CD4-positive, alpha-beta T cell treated with Interferon alpha-2 for 1 hour (primary cell): ENCODE data around the gene SOBP.
"Not testable (repeated sequence)": the region's sequence is repeated elsewhere in the genome, so short reads cannot be mapped to it uniquely, and the experiment has no call there.

Experiments used
- DNase-seq, 2 donors: peaks; one replicate each; pipeline ENCODE4 v3.0.0-alpha.2; 2020 to 2022

SOBP gene, protein sequence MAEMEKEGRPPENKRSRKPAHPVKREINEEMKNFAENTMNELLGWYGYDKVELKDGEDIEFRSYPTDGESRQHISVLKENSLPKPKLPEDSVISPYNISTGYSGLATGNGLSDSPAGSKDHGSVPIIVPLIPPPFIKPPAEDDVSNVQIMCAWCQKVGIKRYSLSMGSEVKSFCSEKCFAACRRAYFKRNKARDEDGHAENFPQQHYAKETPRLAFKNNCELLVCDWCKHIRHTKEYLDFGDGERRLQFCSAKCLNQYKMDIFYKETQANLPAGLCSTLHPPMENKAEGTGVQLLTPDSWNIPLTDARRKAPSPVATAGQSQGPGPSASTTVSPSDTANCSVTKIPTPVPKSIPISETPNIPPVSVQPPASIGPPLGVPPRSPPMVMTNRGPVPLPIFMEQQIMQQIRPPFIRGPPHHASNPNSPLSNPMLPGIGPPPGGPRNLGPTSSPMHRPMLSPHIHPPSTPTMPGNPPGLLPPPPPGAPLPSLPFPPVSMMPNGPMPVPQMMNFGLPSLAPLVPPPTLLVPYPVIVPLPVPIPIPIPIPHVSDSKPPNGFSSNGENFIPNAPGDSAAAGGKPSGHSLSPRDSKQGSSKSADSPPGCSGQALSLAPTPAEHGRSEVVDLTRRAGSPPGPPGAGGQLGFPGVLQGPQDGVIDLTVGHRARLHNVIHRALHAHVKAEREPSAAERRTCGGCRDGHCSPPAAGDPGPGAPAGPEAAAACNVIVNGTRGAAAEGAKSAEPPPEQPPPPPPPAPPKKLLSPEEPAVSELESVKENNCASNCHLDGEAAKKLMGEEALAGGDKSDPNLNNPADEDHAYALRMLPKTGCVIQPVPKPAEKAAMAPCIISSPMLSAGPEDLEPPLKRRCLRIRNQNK

DNA sequence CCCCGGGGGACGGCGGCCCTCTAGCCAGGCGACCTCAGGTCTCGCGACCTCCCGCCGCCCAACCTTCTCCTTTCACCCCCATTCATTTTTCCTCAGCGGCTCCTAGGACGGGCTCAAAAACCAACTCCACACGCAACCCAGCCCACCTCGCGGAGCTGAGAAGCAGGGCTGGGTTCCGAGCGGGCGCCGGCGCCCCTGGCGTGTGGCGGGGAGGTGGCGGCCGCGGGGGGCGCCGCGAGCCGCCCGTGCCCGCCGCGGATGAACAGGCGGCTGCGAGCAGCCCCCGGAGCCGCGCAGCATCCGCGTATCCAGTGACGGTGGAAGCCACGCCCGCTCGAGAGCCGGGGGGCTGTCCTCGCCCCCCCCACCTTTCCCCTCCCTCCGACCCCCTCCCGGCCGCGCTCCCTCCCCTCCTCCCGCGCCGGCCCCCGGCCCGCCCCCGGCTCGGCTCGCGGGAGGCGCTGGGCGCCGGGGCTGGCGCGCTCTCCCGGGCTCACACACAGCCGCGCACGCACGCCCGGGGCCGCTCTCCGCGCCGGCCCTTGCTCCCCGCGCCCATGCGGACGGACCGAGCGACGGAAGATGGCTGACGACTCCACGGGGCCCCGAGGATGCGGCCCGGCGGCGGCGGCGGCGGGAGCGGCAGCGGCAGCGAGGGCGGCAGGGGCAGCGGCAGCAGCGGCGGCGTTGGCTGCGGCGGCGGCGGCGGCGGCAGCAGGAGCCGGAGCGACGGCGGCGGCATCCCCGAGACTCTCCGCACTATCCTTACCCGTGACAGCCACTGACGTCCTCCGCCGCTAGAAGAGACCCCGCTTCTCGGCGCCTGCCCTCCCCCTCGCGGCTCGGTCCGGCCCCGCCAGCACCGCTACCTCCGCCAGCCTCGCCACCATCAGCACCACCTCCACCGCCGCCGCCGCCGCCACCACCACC is at the start of gene SOBP:
TSS of gene SOBP (plus strand) at position 482 of the 930 bp plus-strand sequence. CDS start 500 bp downstream, outside the sequence.
- DNase-seq: peak; percentile 19 to 35

DNA sequence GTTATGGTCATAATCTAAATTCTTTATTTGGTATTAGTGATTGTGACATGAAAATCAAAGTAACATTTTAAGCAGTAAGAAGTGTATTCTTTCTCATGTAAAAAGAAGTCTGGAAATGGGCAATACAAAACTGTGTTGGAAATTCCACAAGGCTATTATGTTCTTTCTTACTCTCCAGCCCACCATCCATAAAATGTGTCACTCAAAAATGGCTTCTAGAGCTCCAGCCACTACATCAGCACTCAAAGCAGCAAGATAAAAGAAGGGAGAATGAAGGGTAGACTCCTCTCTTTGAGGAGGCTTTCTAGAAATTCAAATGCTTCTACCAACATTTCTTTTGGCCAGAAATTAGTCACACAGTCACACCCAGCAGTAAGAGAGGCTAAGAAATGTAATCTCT is 49.0 kb upstream of the SOBP start:
- DNase-seq: no peak

DNA sequence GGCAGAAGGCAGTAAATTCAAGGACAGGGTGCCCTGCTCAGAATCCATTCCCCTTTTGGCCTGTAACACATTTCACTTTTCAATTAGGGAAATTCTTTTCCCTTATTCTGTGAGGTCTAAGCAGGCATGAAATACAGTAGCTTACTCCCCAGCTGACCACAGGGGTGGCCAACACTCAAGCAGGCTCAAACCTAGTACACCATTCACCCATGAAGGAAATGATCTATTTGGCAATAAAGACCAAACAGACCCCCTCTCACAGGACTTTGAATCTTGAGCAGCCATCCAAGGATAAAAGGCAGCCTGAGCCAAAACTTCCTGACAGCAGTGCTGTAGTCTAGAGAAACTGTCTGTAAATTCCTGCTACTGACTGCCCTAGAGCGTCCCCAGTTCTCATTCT is 48.2 kb upstream of the SOBP start:
- no peak for DNase-seq

DNA sequence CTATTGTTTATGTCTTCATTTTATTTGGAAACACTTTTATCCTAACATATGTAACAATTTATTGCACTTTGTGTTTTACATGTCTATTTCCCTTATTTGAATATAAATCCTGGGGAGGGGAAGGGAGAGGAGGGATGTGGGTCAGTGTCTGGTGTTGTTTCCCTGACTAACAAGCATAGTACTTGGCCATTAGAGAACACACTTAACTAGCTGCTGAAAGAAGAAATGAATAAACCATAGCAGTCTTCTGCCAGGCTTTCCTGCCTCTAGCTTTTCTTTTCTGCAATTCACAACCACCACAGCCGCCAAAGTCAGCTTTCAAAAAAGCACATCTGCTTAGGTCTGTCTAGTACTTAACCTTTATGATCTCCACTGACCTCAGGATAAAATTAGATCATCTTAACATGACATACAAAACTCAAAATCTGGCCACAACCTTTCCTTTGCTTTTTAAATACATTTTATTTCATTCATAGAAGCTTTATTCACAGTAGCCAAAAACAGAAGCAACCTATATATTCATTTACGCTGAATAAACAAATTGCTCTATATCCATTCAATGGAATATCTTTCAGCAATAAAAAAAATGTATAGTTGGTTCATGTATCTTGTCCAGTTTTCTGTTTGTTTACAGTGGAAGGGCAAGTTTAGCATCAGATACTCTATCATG is 46.8 kb upstream of the SOBP start:
- DNase-seq: no peak

DNA sequence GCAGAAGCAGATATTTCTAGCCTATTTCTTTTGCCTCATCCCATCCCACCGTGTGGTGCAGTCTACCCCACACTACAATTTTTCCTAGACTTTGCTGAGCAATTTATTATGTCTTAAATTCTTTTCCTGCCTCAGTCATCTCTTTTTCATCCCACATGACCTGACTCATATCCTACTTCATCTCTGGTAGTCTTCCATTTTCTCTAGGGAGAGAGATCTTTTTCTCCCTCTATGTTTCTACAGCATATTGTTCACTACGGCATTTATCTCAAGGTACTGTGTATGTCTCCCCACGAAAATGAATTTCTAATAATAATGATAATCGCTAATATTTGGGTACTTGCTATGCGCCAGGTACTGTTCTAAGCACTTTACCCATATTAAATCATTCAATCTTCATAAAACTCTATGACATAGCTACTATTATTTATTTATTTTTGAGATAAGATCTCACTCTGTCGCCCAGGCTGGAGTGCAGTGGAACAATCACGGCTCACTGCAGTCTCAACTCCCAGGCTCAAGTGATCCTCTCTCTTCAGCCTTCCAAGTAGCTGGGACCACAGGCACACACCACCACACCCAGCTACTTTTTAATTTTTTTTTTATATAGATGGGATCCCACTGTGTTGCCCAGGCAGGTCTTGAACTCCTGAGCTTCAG is 46.2 kb upstream of the SOBP start:
- DNase-seq: no peak

DNA sequence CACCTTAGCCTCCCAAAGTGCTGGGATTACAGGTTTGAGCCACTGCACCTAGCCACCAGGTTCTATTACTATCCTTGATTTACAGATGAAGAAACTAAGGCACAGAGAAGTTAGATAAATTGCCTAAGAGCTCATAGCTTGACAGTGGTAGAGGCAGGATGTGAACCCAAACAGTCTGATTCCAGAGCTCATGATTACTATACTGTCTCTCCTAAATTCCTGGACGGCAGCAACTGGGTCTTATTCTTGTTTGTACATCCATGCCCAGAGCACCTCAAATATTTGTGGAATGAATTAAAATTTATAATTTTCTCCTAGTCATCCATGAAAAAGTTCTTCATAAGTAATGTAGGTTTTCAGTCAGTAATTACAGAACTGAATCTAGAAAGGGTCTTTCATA is 45.6 kb upstream of the SOBP start:
- DNase-seq: no peak

DNA sequence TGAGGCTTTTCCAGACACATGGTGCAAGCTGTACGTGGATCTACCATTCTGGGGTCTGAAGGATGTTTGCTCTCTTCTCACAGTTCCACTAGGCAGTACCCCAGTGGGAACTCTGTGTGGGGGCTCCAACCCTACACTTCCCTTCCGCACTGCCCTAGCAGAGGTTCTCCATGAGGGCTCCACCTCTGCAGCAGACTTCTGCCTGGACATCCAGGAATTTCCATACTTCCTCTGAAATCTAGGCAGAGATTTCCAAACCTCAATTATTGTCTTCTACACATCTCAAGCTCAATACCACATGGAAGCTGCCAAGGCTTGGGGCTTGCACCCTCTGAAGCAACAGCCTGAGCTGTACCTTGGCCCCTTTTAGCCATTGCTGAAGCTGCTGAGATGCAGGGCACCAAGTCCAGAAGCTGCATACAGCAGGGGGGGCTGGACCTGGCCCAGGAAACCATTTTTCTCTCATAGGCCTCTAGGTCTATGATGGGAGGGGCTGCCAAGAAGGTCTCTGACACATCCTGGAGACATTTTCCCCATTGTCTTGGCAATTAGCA is 42.2 kb upstream of the SOBP start:
- DNase-seq: no peak

DNA sequence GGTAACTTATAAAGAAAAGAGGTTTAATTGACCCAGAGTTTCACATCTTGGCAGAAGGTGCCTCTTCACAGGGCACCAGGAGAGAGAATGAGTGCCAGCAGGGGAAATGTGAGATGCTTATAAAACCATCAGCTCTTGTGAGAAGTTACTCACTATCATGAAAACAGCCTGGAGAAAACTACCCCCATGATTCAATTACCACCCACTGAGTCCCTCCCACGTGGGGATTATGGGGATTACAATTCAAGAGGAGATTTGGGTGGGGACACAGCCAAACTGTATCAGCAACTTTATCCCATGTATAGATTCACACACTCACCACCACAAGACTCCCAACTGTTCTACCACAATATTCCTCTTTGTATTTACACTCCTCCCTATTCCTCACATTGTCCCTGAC is 41.1 kb upstream of the SOBP start:
- no peak for DNase-seq

DNA sequence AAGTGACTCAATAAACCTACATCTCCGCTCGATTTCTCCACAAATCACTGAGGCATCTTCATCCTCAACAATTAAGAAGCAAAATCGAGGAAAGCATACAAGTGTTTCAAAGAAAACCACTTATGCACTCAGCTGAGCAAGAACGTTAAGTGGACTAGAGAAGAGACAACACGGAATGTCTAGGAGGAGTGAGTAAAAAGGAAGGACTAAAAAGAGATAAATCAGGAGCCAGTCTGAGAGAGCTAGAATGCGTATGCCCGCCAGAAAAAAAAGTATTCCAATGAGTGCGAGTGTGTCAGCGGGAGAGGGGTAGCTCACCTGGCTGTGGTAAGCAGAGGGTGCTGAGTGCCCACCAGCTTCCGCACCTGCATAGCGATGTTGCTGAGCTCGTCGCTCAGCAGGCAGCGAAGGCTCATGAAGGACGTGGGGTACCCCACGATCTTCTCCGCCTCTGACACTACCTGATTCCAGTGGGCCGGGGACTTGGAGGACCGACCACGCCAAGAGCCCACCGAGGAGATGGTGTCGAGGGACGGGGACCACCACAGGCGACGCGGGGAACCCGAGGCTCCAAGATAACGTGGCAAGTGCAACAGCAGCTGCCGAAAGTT is 31.1 kb upstream of the SOBP start:
- peak in 1 of 2 donors; percentile 16 for DNase-seq

DNA sequence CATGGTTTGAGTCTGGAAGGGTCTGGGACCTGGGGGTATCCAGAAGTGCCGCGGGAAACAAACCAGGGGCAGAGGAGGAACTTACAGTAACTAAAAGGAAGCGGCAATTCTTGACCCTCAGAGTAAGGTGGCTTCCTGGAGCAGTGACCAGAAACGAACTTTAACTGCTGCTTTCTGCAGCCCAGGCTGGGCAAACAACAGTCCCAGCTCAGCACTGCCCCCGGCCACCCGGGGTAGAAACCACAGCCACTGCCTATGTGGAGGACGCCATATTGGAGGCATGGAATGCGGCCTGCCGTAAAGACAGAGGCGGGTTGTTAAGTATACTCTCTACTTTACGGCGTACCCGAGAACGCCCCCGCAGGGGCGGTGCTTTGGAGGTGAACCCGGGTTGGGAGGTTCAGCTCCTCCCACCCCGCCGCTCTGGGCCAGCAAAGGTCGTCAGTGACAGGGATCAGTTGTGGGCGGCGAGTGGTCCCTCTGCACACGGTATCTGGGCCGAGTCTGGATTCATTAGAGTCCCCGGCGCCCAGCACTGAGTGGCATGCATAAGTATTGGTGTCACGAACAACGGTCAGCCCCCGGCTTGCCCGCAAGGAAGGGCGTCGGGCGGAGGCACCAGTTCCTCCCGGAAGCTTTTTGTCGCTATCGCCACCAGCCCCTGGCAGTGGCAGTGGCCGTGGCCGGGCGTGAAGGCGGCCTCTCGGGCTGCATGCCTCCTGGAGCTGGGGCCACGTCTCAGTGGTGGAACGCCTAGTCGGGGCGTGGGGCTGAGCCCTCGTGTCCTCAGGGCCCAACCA is 30.4 kb upstream of the SOBP start, which contains the start of gene PDSS2:
TSS of gene PDSS2 (minus strand) at position 282 of the 800 bp plus-strand sequence. CDS start at position 3, 279 bp downstream.
- DNase-seq: peak; percentile 97

DNA sequence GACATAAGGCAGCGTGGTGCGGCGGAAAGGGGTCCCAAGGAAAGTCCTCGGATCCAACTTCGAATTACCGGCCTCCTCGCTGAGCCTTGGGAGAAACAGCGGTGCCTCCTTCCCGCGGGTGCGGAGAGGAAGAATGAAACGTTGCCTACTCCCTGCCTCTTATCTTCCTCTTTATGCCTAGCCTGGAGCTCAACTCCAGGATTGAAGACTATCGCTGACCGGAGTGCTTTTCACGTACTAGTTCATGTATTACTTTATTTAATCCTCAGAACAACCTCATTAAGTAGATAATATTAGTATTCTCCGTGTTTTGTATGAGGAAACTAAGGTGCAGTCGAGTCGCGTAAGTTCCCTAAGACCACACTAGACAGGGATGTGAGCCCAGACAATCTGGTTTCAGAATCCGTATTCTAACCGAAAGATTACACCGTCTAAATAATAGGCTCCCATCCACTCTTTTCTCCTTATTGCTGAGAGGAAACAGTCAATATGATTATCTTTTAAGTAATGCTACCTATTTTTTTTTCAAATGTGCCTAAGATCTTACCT is 29.8 kb upstream of the SOBP start:
- DNase-seq: no peak

DNA sequence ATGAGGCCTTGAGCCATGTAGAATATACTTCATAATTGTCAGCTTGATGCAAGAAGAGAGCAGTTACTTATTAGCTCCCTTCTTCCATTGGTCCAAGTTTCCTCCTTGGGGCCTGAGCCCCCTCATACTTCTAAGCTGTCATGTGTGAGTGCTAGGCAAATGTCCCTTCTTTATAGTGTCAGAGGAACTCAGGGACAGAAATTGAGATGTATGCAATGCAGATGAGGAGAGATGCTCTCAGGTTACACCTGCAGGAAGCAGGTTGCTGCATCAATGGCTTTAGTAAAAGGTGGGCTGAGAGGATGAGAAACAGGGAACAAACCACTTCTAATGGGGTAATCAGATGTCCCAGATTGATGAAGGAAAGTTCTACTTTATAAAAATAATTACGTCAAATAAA is 23.9 kb upstream of the SOBP start:
- no peak for DNase-seq

DNA sequence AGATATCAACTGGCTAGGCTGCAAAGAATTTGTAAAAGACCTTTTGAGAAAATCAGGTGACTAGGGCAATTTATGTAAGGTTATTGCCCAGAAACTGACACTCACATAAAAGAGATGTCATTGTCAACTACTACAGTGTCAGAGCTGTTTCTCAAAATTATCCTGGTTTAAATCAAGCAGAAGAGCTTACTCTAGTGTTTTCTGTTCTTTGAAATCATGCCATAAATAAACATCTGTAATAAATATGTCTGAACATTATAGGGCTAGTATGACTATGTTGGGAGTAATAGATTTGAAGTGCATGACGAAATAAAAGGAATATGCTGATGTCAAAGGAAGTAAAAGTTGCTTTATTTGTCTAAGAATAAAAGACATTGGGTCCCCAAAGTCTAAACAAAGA is 19.6 kb upstream of the SOBP start:
- no peak for DNase-seq

DNA sequence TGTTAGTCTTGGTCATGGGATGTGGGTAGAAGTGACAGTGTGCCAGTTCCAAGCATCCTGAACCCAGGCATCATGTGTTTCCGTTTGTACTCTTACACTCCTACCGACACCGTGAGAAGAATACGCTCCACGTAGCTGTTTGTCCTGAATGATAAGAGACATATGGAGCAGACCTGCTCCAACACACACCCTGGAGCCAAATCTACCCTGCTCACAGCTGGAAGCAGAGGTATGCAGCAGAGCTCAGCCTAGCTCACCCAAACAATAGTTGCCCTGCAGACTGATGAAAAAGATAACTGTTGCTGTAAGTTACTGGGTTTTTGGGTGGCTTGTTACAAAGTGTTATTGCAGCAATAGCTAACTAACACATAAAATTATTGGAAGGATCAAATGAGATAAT is 16.3 kb upstream of the SOBP start:
- no peak for DNase-seq

DNA sequence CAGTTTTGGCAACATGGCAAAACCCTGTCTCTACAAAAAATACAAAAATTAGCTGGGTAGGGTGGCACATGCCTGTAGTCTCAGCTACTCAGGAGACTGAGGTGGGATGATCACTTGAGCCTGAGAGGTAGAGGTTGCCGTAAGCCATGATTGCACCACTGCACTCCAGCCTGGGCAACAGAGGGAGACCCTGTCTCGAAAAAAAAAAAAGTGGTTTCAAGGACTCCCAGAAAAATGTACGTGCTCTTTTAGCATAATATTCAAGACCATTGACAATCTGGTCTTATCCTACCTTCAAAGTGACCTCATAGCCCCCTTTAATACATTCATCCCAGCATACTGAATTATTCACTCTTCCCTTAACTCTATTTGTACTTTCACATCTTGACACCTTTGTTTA is 14.6 kb upstream of the SOBP start:
- DNase-seq: not testable (repeated sequence)

DNA sequence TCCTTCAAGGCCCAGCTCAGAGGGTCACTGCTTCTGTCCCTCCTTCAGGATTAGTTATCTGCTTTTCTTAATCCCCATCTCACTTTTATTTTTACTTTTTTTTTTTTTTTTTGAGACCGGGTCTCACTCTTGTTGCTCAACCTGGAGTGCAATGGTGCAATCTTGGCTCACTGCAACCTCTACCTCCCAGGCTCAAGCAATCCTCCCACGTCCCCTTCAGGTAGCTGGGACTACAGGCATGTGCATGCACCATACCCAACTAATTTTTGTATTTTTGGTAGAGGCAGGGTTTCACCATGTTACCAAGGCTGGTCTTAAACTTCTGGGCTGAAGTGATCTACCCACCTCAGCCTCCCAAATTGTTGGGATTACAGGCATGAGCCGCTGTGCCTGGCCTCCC is 14.1 kb upstream of the SOBP start:
- not testable (repeated sequence) for DNase-seq

DNA sequence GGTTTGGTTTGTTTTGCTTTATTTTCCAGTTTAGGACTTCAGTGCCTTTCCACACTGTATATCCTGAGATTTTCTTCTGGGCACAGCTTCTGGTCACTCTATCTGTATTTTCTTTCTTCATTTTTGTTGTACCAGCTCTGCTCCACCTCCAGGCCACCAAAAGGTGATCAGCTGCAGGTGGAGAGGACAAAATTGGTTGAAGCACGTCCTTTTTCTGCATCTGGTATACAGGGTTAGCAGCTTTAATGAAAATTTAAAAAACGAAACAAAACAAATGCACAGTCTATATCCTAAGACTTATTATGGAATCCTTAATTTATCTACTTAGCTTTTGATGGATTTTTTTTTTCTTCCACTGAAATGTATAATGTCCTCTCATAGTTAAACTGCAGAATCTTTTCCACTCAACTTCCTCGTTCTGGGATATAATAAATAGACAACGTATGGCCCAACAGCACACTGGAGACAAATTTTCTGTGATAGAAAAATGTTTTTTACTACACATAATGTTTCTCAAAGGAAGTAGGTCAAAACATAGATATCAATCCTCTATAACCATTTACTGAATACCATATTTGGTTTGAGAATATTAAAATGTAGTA is 10.7 kb upstream of the SOBP start:
- no peak for DNase-seq

DNA sequence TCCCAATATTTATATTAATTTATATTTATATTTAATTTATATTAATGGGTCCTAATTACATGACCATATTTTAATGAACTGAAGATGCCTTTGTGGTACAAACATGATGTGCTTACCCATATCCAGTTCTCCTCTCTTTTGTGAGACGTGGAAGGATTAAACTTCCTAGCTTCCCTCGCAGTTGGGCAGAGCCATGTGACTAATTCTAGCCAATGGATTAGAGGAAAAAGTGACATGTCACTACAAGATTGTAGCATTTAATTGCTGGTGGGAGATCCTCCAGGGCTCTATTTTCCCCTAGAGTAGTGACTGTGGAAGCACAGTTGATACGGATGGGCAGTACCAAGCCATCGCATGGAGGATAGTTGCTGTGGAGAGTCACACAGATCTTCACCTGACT is 4.8 kb upstream of the SOBP start:
- DNase-seq: no peak

DNA sequence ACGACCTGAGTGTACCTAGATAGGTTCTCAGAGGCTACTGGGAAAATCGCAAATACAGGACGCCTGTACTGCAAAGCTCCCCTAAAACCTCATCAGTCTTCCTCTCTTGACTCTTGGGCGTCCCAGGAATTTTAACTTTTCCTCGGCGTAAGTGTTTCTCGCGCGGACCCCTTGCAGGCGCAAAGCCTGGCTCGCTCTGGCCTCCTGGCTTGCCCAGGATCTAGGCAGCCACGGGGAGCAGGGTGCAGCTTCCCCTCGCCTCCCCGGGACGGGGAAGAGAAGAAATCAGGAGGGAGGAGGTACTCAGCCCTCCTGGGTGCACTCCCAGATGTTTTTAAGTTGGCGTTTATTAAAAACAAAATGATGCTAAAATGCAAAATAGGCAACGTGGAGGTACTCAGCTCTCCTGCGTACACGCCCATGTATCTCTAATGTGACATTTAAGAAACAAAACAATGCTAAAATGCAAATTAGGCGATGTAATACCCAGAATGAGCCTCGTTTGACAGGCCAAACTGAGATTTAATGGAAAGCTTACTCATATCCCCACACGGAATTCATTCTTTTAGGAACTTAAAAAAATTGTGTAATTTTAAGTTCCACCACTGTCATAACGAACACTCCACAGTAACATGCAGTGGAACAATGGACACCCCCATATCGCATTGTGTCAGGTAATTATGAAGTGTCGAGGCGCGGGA is 1.6 kb upstream of the SOBP start:
- DNase-seq: no peak
